GM12892 (cell line): Measurements from ENCODE around the gene ZNF467.

ENCODE experiments used
- DNase-seq: peaks from one replicate; pipeline ENCODE4 v3.0.0; 2011; ENCODE audit not compliant: insufficient read length
- FAIRE-seq: peaks from 2 replicates; lab custom pipeline; 2011; peaks lifted over from hg19 to GRCh38; lab: Jason Lieb, UNC
- POLR2A ChIP-seq: IDR thresholded peaks from 2 replicates; pipeline ENCODE4 v1.6.1; 2011; ENCODE audit warnings: low read depth, low read length, control low read depth
- POLR2AphosphoS5 ChIP-seq: IDR thresholded peaks from 2 replicates; pipeline ENCODE4 v1.6.1; 2011; ENCODE audit warnings: low read depth, low read length, control low read depth
- TAF1 ChIP-seq: IDR thresholded peaks from 2 replicates; pipeline ENCODE4 v1.6.1; 2011; ENCODE audit warnings: low read depth, mild to moderate bottlenecking, control low read depth, low read length, borderline replicate concordance

ZNF467 gene

DNA sequence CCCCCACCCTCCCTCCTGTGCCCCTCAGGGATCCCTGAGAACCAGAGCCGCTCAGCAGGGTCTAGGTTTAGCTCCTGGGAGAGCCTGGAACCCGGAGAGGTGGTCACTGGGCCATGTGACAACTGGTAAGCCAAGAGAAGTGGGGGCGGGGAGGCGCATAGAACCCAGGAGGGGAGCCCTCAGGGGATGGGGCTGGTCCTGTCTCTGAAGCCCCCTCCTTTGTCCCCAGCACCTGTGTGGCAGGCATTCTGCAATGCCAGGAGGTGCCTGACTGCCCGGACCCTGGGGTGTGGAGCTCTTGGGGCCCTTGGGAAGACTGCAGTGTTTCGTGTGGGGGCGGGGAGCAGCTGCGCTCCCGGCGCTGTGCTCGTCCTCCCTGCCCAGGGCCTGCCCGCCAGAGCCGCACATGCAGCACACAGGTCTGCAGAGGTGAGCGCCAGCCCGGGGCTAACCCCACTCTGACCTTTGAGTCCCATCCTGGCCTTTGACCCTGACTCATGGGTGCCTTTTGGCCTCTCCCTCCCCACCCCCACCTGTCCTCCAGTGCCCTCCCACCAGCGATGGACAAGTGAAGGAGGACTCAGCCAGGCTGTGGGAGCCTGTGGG lies 42.4 kb upstream of the ZNF467 start:
- TF ChIP-seq POLR2A (no peak), POLR2AphosphoS5 (no peak), TAF1 (no peak)
- FAIRE-seq = no peak
- no peak for DNase-seq

DNA sequence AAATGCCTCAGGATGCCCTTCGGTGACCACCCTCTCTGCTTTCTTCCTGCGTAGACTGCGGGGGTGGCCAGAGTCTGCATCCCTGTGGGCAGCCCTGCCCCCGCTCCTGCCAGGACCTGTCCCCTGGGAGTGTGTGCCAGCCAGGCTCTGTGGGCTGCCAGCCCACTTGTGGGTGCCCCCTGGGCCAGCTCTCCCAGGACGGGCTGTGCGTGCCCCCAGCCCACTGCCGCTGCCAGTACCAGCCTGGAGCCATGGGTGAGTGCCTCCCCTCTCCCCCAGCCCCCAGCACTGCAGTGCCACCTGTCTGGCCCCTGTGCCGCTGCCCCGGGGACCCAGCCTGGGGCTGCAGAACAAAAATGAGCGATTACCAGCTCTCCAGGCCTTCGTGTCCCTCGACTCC lies 41.7 kb upstream of the ZNF467 start:
- TF ChIP-seq POLR2A = no peak
- TF ChIP-seq POLR2AphosphoS5 = no peak
- no peak for TF ChIP-seq TAF1
- no peak for FAIRE-seq

DNA sequence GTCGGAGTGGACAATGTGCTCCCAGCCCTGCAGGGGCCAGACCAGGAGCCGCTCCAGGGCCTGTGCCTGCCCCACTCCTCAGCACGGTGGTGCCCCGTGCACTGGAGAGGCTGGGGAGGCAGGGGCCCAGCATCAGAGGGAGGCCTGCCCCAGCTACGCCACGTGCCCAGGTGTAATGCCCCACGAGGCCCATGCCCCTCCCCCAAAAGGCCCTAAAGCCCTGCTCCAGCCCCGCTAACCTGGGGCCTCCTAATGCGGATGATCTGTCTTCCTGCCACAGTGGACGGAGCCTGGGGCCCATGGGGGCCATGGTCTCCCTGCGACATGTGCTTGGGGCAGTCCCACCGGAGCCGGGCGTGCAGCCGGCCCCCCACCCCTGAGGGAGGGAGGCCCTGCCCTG lies 41.1 kb upstream of the ZNF467 start:
- FAIRE-seq = no peak
- DNase-seq = no peak
- TF ChIP-seq TAF1 (no peak), POLR2A (no peak), POLR2AphosphoS5 (no peak)

More for the DNA sequence above, 41.7 kb upstream of the ZNF467 start:
- DNase-seq = no peak

DNA sequence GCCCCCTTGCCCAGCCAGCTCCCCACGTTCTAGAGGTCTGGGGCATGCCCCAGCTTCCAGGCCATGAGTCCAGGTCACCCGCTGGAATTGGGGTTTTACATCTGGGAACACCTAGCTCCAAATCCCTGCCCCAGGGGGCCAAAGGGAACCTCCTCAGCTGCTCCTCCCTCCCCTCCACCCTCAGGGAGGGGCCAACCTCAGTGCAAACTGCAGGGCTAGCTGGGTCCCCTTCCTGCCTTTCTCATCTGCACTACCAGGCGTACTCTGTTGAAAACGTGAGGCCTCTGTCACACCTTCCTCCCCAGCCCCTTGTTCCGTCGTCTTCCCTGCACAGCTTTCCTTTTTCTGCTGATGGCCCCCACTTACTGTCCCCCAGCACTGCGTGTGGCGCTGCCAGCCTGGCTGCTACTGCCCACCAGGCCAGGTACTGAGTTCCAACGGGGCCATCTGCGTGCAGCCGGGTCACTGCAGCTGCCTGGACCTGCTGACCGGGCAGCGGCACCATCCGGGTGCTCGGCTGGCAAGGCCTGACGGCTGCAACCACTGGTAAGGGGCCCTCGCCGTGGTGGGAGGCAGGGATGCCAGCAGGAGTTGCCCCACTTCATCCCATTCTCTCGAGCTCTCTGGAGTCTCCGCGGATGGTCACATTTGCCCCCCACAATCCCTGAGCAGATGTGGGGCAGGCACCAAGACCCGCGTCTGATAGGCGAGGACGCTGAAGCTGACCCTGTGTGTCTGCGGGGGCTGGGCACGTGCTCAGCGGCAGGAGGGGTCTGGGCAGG lies 40.1 kb upstream of the ZNF467 start:
- DNase-seq (no peak), FAIRE-seq (no peak)
- TF ChIP-seq POLR2A = no peak
- TF ChIP-seq TAF1 = no peak
- TF ChIP-seq POLR2AphosphoS5 = no peak

DNA sequence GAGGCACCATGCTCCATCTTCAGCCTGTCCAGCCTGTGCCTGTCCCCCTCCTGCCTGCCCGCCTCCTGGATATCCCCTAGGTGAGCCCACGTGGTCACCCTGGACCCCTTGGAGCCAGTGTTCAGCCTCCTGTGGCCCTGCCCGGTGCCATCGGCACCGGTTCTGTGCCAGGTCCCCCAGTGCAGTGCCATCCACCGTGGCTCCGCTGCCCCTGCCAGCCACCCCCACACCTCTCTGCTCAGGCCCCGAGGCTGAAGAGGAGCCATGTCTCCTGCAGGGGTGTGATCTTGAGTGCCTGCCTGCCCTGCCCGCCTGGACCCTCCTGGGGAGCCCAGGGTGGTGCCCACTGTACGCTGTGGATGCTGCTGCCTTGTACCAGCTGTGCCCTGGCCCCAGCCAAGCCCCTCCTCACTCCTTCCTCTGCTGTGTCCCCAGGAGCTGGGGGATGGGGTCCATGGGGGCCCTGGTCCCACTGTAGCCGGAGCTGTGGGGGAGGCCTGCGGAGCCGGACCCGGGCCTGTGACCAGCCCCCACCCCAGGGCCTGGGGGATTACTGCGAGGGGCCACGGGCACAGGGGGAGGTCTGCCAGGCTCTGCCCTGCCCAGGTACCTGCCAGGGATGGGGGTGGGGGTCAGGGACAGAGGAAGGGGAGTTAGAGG lies 38.6 kb upstream of the ZNF467 start:
- FAIRE-seq = no peak
- TF ChIP-seq POLR2A (no peak), POLR2AphosphoS5 (no peak), TAF1 (no peak)
- no peak for DNase-seq

DNA sequence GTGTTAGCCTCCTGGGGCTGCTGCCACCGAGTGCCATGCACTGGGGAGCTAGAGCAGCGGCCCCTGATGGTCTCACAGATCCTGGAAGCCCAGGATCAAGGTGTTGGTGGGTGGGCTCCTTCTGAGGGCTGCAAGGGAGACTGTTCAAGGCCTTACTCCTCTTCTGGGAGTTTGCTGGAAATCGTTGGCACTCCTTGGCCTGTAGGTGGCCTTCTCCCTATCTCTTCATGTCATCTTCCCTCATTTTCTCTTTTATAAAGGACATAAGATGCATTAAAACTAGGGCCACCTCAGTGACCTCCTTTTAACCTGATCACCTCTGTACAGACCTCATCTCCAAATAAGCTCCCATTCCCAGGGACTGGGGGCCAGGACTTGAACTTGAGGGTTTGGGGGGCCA lies 37.8 kb upstream of the ZNF467 start:
- TF ChIP-seq TAF1 (no peak), POLR2AphosphoS5 (no peak), POLR2A (no peak)
- no peak for DNase-seq
- no peak for FAIRE-seq

DNA sequence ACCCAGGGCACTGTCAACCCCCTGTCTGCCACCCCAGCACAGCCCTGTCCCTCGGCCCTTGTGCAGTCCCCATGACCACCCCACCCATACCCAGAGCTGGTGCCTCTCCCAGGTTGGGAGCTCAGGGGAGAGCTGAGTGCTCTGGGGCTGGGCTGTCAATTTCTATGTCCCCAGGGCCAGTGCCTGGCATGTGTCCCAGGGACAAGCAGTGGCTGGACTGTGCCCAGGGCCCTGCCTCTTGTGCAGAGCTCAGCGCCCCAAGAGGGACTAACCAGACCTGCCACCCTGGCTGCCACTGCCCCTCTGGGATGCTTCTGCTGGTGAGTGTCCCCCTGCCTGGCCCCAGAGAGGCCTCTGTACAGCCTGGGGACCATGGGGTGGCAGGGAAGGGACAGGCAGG lies 35.8 kb upstream of the ZNF467 start:
- TF ChIP-seq TAF1 (no peak), POLR2AphosphoS5 (no peak), POLR2A (no peak)
- FAIRE-seq (no peak), DNase-seq (no peak)

DNA sequence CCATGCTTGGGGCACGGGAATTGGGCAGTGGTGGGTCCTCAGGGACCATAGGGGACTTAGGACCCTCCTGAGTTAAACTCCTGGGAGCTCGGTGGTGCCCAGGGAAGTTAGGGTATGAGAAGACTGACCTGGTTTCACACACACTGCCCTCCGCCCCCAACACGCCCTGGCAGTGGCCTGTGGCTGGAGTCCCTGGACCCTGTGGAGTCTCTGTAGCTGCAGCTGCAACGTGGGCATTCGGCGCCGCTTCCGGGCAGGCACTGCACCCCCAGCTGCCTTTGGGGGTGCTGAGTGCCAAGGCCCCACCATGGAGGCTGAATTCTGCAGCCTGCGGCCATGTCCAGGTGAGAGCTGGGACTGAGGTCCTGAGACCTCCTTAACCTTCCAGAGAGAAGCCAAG lies 34.9 kb upstream of the ZNF467 start:
- no peak for TF ChIP-seq TAF1
- no peak for TF ChIP-seq POLR2A
- TF ChIP-seq POLR2AphosphoS5 = no peak
- DNase-seq (no peak), FAIRE-seq (no peak)

DNA sequence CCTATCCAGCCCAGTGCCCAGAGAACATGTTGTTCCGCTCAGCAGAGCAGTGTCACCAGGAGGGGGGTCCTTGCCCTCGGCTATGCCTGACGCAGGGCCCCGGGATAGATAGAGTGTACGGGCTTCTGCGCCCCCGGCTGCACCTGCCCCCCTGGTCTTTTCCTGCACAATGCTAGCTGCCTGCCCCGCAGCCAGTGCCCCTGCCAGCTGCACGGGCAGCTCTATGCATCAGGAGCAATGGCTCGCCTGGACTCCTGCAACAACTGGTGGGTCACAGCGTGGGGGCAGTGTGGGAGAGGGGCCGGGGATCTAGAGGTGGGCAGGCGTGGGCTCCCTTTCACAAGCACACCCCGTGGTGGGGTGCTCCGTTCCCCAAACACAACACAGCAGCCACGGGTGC lies 33.3 kb upstream of the ZNF467 start:
- TF ChIP-seq POLR2A = no peak
- TF ChIP-seq POLR2AphosphoS5 = no peak
- no peak for TF ChIP-seq TAF1
- DNase-seq (no peak), FAIRE-seq (no peak)

DNA sequence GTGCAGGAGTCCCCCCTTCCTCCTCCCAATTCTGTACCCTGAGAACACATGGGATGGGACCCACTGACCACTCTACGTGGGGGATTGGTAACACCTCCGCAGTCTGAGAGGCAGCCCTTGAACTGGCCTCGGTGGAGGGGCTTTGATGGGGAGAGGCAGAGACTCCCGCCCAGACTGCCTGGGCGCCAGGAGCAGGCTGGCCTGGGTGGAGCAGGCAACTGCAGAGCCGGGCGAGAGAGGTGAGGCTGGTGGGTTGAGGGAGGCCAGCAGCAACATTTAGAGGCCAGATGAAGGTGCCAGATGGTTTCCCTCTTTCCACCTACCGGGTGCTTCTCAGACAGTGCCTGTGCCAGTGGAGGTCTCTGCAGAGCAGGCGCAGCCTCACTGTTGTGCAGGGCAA lies 30.7 kb upstream of the ZNF467 start:
- FAIRE-seq (no peak), DNase-seq (no peak)
- no peak for TF ChIP-seq TAF1
- no peak for TF ChIP-seq POLR2A
- TF ChIP-seq POLR2AphosphoS5 = no peak

DNA sequence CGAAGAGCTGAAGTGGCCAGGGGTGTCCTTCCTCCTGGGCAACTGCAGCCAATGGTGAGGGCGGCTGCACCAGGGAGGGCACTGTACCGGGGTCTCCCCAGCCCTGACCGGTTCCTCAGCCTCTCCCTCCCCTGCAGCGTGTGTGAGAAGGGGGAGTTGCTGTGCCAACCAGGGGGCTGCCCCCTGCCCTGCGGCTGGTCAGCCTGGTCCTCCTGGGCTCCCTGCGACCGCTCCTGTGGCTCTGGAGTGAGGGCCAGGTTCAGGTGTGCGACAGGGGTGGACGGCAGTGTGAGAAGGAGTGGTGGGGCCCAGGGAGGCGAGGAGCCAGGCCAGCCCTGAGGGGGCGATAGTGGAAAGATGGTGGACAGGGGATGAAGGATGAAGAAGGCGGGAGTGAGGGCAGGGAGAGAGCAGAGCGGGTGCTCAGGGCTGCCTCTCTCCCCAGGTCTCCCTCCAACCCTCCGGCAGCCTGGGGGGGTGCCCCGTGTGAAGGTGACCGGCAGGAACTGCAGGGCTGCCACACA lies 30.2 kb upstream of the ZNF467 start:
- DNase-seq = no peak
- TF ChIP-seq TAF1 (no peak), POLR2AphosphoS5 (no peak), POLR2A (no peak)
- no peak for FAIRE-seq
